ENCODE data around the gene WDR83.
"Not testable (repeated sequence)": the region's sequence is repeated elsewhere in the genome, so short reads cannot be mapped to it uniquely, and the experiment has no call there.

WDR83 gene

DNA sequence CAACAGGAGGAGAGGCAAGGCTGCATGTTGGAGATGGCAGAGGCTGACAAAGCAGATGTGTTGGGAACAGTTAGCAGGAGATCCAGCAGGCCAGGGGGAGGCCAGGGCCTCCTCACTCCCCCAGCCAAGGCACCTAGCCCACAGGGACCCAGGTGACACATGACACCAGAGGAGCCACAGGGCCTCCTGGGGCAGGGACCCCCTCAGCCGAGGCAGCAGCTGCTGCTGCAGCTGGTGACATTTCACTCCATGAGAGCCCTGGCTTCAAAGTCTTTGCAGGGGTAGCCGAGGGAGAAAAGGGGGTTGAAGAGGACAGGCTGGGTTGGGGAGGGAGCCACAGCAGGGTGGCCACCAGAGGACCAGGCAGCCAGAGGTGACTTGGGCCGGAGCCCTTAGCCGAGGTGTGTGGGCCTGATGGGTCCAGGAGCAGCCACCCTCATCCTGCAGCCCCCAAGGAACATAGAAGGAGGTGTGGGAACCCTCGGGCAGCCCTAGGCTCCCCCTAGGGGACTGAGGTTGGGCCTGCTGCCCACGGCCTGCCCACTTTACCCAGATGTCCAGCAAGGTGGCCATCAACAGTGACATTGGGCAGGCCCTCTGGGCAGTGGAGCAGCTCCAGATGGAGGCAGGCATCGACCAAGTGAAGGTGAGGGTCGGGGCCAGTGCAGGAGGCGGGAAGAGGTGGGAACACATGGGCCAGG, 21.0 kb downstream of the WDR83 start, which contains the start of gene GNG14:
GNG14 (plus strand) TSS at position 503 of the 701 bp plus-strand sequence; CDS start at position 554, 51 bp downstream.
- no peak for DNase-seq

DNA sequence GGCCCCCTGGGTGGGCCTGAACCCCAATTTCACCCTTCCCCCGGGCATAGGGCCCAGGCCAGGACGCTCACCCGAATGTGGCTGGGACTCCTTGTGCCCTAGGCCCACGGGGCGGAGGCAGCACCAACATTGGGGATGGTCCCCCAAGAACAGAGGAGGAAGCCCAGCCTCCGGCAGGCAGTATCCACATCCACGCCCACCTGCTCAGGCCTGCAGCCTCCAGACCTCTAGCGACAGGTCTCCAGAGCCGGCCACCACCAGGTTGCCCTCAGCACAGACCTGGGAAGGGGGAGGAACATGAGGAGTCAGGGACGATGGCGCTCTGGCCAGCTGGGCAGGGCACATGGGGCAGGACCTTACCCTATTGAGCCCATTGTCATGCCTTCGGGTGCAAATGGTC, 22.4 kb downstream of the WDR83 start:
- DNase-seq = no peak

DNA sequence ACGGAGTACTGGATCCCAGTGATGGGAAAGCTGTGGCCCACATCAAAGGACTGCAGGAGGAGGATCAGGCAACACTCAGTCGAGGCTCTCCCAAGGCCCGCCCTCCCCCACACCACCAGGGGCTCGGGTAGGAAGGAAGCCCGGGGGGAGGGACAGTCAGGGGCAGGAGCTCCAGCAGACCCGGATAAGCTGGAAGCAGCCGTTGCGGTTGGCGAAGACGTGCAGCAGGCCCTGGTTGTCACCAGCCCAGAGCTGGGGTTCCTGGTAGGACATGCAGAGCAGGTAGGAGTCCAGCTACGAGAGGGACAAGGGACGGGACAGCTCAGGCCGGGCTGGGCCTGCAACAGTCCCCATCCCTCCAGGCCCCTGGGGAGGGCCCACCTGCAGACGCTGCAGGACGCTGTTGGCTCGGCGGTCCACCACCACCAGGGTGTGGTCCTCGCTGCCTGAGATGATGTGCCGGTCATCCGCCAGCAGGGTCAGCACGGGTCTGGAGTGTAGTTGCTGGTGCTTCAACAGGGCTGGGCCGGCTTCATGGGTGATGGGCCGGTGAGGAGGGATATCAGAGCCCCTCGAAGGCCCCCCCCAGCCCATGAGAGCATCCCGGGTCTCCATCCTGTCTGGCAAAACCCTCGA, 23.1 kb downstream of the WDR83 start:
- DNase-seq = no peak

DNA sequence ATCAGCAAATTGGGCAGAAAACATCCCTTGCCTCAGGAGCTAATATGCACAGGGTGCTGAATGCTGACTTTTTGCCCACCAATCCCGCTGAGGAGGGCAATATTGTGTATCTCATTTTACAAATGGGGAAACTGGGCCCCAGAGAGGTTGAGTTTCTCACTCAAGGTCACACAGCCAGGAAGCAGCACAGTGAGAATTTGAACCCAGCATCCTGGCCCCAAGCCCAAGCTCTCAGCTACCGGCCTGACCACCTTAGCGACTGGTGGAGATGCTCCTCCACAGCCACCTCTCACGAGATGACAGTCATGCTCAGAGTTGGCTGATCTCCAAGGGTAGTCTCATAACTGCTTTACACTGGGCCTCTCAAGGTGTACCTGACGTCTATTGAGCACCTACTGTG, 26.4 kb downstream of the WDR83 start:
- no peak for DNase-seq

DNA sequence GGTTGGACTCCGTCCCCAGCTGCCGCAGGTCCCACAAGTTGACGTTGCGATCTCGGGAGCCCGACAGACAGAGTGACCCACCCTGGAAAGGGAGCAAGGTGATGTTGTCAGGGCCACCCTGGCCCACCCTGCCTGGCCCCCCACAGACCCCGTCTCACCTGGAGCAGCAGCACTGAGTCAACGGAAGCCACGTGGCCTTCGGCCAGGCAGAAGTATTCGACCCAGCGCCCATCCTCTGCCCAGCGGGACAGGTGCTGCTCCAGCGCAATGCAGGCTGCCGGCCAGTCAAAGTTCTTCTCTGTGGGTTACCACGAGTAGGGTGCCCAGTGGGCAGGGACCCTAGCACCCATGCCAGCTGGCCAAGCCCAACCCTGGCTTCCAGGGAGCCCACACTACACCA, 28.0 kb downstream of the WDR83 start:
- no peak for DNase-seq

DNA sequence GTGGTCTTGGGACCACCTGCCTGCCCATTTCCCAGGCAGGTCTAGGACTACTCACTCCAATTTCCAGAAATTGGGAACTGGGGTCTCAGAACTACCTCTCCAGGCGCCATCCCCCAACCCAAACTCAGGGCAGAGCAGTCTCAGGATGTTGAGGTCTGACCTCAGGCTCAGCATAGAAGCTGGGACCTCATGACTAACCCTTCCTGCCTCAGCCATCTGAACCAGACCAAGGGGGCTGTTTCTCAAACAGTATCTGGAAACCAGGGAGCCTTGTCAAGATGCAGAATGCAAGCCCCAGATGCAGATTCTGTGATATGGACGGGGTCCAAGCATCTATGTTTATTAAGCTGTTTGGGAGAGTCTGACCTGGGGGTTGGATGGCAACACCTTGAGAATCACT, 28.5 kb downstream of the WDR83 start:
- no peak for DNase-seq

DNA sequence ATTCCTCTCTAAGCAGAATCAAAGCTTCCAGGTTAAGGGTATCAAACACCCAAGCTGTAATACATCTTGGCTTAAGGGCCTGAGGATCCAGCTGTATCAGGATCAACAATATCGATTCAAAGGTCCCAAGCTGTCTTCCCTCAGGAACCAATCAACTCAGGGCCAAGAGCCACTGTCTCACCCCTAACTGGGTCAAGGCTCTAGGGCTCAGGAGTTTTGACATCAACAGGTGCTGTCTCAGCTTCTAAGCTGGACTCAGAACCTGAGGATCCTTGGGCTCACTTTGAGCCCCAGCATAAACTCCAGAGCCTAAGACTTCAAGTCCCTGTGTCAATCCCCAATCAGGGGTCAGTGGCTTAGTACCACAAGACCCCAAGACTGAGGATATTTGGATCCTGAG, 28.9 kb downstream of the WDR83 start:
- no peak for DNase-seq

DNA sequence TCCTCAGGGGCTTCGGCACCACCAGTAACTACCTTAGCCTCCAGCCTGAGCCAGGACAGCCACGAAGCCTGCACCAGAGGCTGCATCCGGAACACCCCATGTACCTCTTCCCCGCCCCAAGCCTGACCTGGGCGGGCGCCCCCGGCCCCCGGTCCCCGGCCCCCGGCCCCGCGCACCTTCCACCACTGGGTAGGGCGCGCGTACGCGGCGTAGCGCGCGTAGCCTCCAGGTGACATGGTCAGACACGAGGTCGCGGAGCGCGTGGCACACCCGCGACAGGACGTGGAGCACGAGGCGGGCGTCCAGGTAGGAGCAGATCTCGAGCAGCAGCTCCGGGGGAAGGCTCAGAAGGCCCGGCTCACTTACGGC, 29.4 kb downstream of the WDR83 start:
- DNase-seq = no peak

DNA sequence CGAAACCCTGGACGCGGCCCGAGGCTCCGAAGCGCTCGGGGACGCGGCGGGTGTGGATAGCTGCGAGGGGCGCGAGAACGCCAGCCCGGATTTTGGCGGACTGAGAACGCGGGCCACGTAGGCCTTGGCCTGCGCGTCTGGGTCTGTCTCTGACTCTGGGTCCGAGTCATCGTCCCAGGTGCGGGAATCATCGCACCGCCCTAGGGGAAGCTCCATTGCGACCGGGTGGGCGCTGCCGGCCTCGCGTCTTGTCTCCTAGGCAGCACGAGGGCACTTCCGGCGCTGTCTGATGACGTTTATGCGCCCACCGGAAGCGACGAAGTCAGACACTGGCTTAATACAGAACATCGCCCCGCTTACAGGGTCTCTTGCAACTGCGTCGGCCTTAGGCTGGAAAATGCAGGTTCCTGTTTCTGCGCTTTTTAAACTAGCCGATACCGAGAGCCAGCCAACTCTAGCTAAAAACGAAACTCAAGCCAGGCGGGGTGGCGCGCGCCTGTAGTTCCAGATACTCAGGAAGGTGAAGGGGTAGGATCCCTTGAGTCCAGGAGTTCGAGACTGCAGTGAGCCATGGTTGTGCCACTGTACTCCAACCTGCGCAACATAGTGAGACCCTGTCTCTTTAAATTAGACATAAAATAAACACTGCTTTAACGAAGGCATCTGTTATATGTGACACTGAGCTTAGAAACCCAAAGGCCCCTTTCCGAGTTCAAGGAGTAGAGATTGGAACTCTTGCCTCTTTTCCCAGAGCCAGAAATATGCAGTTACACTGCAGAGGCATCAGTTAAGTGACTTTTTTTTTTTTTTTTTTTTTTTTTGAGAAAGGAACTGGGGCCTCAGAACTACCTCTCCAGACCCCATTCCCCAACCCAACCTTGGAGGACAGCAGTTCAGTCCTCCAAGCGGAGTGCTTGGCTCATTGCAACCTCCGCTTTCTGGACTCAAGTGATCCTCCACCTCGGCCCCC, 30.0 kb downstream of the WDR83 start, which contains the start of gene FBXW9:
FBXW9 (minus strand) TSS at position 266 of the 970 bp plus-strand sequence; CDS start at position 216, 50 bp downstream.
- peak; percentile 98 for DNase-seq

DNA sequence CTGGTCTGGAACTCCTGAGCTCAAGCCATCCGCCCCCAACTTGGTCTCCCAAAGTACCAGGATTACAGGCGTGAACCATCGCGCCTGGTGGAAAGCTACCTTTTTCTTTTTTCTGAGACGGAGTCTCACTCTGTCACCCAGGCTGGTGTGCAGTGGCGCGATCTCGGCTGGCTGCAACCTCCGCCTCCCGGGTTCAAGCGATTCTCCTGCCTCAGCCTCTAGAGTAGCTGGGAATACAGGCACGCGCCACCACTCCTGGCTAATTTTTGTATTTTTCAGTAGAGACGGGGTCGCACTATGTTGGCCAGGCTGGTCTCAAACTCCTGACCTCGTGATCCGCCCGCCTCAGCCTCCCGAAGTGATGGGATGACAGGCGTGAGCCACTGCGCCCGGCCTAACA, 30.8 kb downstream of the WDR83 start:
- DNase-seq = not testable (repeated sequence)

DNA sequence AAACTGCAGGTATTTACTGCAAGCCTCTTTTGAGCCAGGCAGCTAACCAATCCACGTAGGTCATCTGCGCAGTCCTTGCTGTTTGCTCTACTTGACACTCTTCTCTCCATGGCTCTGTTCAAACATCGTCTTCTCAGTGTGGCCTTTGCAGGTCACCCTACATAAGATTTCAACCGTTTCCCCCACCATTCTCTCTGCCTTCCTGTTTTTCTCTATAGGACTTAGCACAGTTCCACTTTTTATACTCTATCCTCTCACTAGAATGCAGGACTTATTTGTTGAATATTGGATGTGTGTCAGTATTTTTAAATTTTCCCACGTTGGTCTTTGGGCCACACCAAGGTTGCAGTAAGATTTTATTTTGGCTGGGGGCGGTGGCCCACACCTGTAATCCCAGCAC, 31.5 kb downstream of the WDR83 start:
- no peak for DNase-seq

DNA sequence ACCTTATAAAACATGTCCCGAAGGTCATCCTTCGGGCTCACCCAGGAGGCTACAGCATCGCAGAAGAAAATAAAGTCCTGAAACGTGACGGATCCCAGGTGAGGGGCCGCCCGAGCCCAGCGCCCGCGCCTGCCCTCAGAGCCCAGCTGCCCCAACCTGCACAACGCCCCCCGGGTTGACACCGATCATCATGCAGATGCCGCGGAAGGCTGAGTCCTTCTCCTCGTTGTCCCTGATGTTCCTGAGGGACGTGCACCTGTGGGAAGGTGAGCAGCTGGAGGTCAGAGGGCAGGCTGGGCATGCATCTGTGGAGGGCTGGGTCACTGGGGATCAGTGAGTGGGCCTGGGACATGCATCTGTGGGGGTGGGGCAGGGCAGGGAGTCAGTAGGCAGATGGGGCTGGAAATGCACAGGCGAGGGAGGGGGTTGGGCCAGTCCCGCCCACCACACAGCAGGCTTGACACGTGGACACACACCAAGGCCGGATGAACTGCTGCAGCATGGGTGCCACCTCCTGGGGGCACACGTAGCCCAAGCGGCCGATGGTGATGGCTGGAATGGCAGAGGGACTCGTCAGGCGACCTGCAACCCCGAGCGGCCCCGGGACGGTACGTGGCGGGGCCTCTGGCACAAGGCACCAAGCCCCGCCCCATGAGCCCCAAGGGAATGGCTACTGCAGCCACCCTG, 35.1 kb downstream of the WDR83 start:
- no peak for DNase-seq

DNA sequence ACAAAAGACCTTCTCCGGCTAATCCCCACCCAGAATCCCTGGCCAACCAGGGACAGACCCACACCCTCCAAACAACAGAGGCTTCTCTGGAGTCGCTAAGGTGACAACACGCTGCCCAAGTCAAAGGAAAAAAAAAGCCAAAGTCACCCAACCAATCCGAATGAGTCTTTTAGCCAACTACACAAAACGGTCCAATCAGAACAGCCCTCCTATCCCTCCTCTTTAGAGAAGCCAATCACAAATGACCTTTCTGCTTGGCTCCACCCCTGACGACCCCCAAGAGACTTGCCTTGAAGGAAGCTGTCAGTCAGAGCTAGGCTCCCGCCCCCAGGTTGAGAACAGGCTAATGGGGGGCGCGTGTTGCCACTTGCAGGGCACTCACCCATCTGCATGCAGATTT, 36.4 kb downstream of the WDR83 start:
- no peak for DNase-seq

DNA sequence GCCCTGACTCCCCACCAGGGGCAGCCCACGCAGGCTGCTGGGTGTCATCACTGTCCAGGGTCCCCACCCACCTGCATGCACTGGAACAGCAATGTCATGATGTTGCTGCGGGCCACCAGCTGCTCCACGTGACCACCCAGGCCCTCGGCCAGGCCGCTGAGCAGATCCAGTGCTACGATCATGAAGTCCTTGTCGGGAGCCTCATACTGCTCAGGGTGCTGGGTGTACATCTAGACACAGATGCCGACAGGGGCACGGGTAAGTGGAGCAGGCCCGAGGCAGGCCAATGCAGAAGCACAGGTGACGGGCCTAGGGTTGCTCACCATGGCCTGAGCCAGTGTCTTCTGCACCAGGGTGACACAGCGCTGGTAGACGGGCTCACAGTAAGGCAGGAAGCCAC, 38.6 kb downstream of the WDR83 start:
- no peak for DNase-seq

DNA sequence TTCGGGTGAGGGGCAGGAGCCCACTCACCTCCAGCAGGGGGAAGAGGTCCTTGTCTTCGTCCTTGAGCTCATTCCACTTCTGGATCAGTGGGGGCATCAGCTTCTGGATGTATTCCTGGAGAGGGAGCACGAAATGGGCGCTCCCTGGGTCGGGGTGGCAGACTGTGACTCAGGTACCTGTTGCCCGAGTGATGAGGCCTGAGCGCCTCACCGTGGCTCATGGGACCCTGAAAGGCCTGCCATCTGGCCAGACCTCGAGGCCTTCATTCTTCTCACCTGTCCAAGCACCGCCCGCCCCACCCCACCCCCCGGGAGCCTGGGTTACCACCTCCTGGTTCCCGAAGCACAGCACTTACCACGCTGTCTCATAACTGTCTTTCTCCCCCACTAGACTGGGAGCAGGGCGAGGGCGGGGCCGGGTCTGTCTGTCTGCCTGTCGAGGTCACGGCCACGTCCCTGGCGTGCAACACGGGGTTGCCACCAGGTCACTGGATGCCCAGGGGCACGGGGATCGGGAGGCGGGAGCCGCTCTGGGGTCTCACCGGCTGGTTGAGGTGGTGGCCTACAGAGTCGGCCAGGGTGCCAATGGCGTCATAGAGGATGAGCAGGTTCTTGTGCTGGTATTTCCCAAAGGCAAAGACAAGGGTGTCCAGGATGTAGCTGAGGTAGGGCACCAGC, 39.2 kb downstream of the WDR83 start:
- DNase-seq = no peak

DNA sequence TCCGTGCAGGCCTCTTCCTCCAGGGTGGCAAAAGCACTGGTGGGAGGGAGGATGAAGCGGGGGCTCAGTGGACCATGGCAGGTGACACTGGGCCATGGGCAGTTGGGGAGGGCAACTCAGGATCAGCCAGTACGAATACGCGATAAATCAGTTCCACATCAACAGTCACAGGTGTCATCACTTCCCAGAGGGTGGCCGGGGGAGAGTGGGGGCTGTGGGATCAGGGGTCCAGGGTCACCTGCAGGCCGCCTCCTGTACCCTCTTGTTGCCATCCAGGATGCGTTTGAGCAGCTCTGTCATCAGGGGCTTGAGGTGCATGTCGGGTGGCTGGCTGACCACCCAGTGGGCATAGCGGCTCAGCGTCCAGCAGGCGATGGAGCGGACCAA, 39.7 kb downstream of the WDR83 start:
- no peak for DNase-seq

DNA sequence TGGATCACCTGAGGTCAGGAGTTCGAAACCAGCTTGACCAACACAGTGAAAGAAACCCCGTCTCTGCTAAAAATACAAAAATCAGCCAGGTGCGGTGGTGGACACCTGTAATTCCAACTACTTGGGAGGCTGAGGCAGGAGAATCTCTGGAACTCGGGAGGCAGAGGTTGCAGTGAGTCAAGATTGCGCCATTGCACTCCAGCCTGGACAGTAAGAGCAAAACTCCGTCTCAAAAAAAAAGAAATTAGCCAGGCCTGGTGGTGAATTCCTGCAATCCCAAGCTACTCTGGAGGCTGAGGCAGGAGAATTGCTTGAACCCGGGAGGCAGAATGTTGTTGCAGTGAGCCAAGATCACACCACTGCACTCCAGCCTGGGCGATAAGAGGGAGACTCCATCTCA, 42.0 kb downstream of the WDR83 start:
- no peak for DNase-seq

DNA sequence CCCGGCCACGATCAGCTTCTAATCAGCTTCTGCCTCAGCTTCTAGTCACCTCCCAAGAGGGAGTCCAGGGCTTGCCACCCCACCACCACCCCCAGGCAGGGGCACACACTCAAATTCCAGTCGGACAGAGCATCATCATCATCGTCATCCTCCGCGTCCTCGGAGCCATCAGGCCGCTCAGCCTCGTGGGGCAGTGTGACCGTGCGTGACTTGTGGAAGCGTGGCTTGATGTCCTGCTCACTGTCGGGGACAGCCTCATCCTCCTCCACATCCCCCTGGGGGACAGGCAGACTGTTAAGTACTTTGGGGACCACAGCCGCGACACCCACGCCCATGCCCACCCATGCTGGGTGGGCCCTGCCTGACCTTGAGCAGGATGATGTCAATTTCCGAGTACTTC, 44.6 kb downstream of the WDR83 start:
- DNase-seq = no peak

DNA sequence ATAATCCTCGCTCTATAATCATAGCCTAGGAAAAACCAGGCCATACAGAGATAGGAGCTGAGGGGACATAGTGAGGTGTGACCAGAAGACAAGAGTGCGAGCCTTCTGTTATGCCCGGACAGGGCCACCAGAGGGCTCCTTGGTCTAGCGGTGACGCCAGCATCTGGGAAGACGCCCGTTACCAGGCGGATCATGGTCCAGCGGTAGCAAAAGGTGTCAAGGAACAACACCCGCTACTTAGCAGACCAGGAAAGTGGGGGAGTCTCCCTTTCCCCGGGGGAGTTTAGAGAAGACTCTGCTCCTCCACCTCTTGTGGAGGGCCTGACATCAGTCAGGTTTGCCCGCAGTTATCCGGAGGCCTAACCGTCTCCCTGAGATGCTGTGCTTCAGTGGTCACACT, 45.5 kb downstream of the WDR83 start:
- DNase-seq = not testable (repeated sequence)

DNA sequence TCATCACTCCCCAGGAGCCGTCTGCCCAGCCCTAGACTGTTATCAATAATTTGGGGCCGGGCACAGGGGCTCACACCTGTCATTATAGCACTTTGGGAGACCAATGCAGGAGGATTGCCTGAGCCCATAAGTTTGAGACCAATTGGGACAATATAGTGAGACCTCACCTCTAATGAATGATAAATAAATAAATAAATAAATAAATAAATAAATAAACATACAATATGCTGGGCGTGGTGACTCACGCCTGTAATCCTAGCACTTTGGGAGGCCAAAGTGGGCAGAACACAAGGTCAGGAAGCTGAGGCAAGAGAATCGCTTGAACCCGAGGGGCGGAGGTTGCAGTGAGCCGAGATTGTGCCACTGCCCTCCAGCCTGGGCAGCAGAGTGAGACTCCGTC, 46.7 kb downstream of the WDR83 start:
- not testable (repeated sequence) for DNase-seq

DNA sequence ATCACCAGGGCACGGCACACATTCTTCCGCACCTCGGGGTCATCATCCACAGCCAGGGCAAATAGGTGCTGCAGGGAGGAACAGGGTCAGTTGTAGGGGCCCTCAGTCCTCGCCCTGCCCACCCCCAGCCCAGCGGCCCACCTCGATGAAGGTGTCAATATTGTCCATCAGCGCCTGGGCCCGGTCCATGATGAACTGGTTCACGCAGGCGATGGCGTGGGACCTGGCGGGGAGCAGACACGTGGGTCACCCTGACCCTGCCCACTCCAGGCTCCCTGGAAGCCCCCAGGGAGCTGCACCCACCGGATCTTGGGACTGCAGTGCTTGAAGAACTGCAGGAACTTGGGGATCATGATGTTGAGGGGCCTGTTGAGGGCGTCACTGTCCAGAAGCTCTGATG, 48.5 kb downstream of the WDR83 start:
- DNase-seq = no peak

DNA sequence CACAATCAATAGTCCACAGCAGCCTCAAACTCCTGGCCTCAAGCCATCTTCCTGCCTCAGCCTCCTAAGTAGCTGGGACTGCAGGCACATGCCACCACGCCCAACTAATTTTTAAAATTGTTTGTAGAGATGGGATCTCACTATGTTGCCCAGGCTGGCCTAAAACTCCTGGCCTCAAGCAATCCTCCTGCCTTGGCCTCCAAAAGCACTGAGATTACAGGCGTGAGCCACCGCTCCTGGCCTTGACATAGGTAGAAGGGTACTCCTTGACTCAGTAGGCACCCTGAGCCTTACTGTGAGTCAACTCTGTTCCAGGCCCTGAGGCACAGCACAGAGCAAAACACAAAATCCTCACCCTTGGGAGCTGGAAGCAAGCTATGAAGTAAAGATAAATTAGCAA, 49.3 kb downstream of the WDR83 start:
- no peak for DNase-seq

Data from effector CD4-positive, alpha-beta T cell (primary cell).